Calu3 (cell line): Measurements from ENCODE around the gene CACNA2D3. TPM values are rescaled to one million over a fixed set of nuclear protein-coding genes. Genes with fewer than 3 reads are reported as not detected.

Source experiments
- BruUV-seq: library from RNA; stranded (reverse); fragments of 400-500 nt; replicated peaks from 2 replicates; lab custom pipeline; 2021; lab: Mats Ljungman, UMichigan
- CTCF ChIA-PET: fragments of 300-600 bp; sonication (Branson Sonifier 250); formaldehyde crosslinking; loops from one replicate; lab custom pipeline; 2022; ENCODE audit warnings: antibody characterized with exemption; lab: Charles Lee
- DNase-seq: peaks from one replicate; pipeline ENCODE4 v3.0.0; 2022
- H3K27ac Mint-ChIP-seq: one replicate; pipeline ENCODE4 v1.8.0; 2022; ENCODE audit warnings: mixed read lengths; ENCODE audit not compliant: unreplicated experiment
- H3K27me3 Mint-ChIP-seq: one replicate; pipeline ENCODE4 v1.8.0; 2022; ENCODE audit warnings: mixed read lengths; ENCODE audit not compliant: unreplicated experiment
- H3K36me3 Mint-ChIP-seq: one replicate; pipeline ENCODE4 v1.8.0; 2022; ENCODE audit warnings: mild to moderate bottlenecking, moderate library complexity, mixed read lengths; ENCODE audit not compliant: insufficient read depth, unreplicated experiment
- H3K4me1 Mint-ChIP-seq: one replicate; pipeline ENCODE4 v1.8.0; 2022; ENCODE audit warnings: mild to moderate bottlenecking, low read depth, mixed read lengths; ENCODE audit not compliant: unreplicated experiment
- H3K4me3 Mint-ChIP-seq: one replicate; pipeline ENCODE4 v1.8.0; 2022; ENCODE audit warnings: mild to moderate bottlenecking, low read depth, moderate library complexity, mixed read lengths; ENCODE audit not compliant: unreplicated experiment
- H3K9me3 Mint-ChIP-seq: one replicate; pipeline ENCODE4 v1.8.0; 2022; ENCODE audit warnings: low read depth, mixed read lengths; ENCODE audit not compliant: unreplicated experiment
- CTCF ChIP-seq: fragments of 200-600 bp; IDR thresholded peaks from one replicate; pipeline ENCODE4 v1.8.0; 2022; ENCODE audit warnings: antibody characterized with exemption; ENCODE audit not compliant: unreplicated experiment
- intact Hi-C: fragments of 100-400 bp; cut with micrococcal nuclease; formaldehyde crosslinking; loops from one replicate; pipeline ENCODE4 v1.10.0; 2022; ENCODE audit not compliant: unreplicated experiment
- total RNA-seq: library from RNA; stranded (reverse); gene quantifications from 2 replicates; pipeline ENCODE4 v1.2.3, GENCODE V29; 2022

Gene CACNA2D3
- total RNA-seq, 1 experiment from 2014 or later, result not detected

GRCh38 chr3:55118451-55118850, 996.1 kb downstream of the CACNA2D3 start:
- Mint-ChIP-seq H3K36me3 (no peaks in the 10 kb centered on the region), H3K27me3 (no peaks in the 10 kb centered on the region), H3K4me1 (no peaks in the 10 kb centered on the region), H3K9me3 (peaks cover 2% of the 10 kb centered on the region), H3K4me3 (no peak overlapping the region), H3K27ac (no peak overlapping the region)
- CTCF ChIA-PET, result no interaction called here
- intact Hi-C loops, result no loop called here
- DNase-seq, result no peak
- no peak for TF ChIP-seq CTCF
- no TSS peak for BruUV-seq

GRCh38 chr3:55119268-55119667, 996.9 kb downstream of the CACNA2D3 start:
- Mint-ChIP-seq H3K27me3 (no peaks in the 10 kb centered on the region), H3K27ac (no peak overlapping the region), H3K36me3 (no peaks in the 10 kb centered on the region), H3K9me3 (peaks cover 2% of the 10 kb centered on the region), H3K4me1 (no peaks in the 10 kb centered on the region), H3K4me3 (no peak overlapping the region)
- no TSS peak for BruUV-seq
- intact Hi-C loops, result no loop called here
- no peak for DNase-seq
- no peak for TF ChIP-seq CTCF
- CTCF ChIA-PET, result no interaction called here

- DNase-seq, result no peak
- Mint-ChIP-seq H3K9me3 (peaks cover 5% of the 10 kb centered on the region), H3K4me1 (no peaks in the 10 kb centered on the region), H3K27me3 (no peaks in the 10 kb centered on the region), H3K27ac (no peak overlapping the region), H3K4me3 (no peak overlapping the region), H3K36me3 (no peaks in the 10 kb centered on the region)
- BruUV-seq, result no TSS peak
- no peak for TF ChIP-seq CTCF
- CTCF ChIA-PET, result no interaction called here
- intact Hi-C loops, result no loop called here
These were observed 1000.0 kb downstream of the CACNA2D3 start for GRCh38 chr3:55122312-55122711.

Other genes starting within 250 kb of the CACNA2D3 start
- 21.5 and 28.1 TPM in 2 replicates for gene ACTR8, start 240.4 kb upstream of the CACNA2D3 start, total RNA-seq
- gene SELENOK, start 230.7 kb upstream of the CACNA2D3 start, total RNA-seq, result 47.4 and 52.0 TPM in 2 replicates